Measurements from ENCODE around the gene SOCS1.

- no peak for TF ChIP-seq ELK1 (IDR thresholded peaks at IDR 0.05; ENCODE audit: low read depth, low read length)
- no peak for TF ChIP-seq POLR2A (IDR thresholded peaks at IDR 0.05; ENCODE audit: low read length)
These were observed 50.0 kb downstream of the SOCS1 start for GRCh38 chr16:11205754-11206581.
